Neural cell (in vitro differentiated cells): ENCODE data around the gene TRMT10B.

Experiments
- CTCF ChIP-seq: fragments of 450-650 bp; IDR thresholded peaks from 2 replicates; pipeline ENCODE4 v1.5.1; 2014; ENCODE audit warnings: antibody characterized with exemption, mild to moderate bottlenecking, moderate library complexity; ENCODE audit not compliant: poor library complexity, severe bottlenecking
- EP300 ChIP-seq: fragments of 450-650 bp; conservative IDR thresholded peaks from 2 replicates; pipeline ENCODE4 v1.6.1; 2014; ENCODE audit warnings: antibody characterized with exemption, mild to moderate bottlenecking, moderate library complexity; ENCODE audit not compliant: poor library complexity, severe bottlenecking
- EZH2 ChIP-seq: fragments of 200-600, 300-800 bp; shearing (Covaris generic), sonication (generic); IDR thresholded peaks from 2 replicates; pipeline ENCODE4 v1.6.1; 2014; ENCODE audit warnings: antibody characterized with exemption, low read length, borderline replicate concordance, mild to moderate bottlenecking; ENCODE audit not compliant: insufficient read depth, poor library complexity, severe bottlenecking
- POLR2AphosphoS5 ChIP-seq: IDR thresholded peaks from 2 replicates; pipeline ENCODE4 v1.6.1; 2012
- RAD21 ChIP-seq: fragments of 450-650 bp; conservative IDR thresholded peaks from 2 replicates; pipeline ENCODE4 v1.6.1; 2014; ENCODE audit warnings: antibody characterized with exemption, mild to moderate bottlenecking, moderate library complexity
- REST ChIP-seq: IDR thresholded peaks from 2 replicates; pipeline ENCODE4 v1.6.1; 2012; ENCODE audit warnings: borderline replicate concordance
- SMC3 ChIP-seq: fragments of 450-650 bp; conservative IDR thresholded peaks from 2 replicates; pipeline ENCODE4 v1.6.1; 2014; ENCODE audit warnings: antibody characterized with exemption, mild to moderate bottlenecking, moderate library complexity; ENCODE audit not compliant: poor library complexity
- TAF1 ChIP-seq: IDR thresholded peaks from 2 replicates; pipeline ENCODE4 v1.6.1; 2012; ENCODE audit warnings: low read depth

- TF ChIP-seq EZH2 (no peak), CTCF (no peak), TAF1 (no peak), EP300 (no peak), REST (no peak), SMC3 (no peak), RAD21 (no peak), POLR2AphosphoS5 (no peak)
Observed at GRCh38 chr9:37745970-37746369, 7.6 kb upstream of the TRMT10B start.
